Measurements from ENCODE around the gene PLA2R1.

DNA sequence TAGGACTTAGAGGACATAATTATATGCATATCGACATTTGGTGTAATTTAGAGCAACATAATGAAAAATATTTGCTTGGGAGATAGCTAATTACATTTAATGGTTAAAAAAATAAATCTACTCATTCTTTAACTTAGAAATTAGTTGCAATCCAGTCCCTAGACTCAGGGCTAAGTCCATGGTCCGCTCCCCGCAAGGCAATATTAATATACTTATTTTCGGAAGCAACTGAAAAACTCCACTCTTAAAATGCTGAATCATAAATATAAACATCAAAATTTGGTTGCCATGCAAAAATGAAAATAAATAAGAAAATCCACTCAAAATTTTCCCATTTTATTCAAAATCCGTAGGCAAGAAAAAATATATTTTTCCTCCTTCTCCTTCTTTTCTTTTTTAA lies 164.7 kb downstream of the PLA2R1 start:
- TF ChIP-seq ZNF658 (tag by site-specific recombination; IDR thresholded peaks at IDR 0.05) (no peak), ZNF24 (tag by site-specific recombination; IDR thresholded peaks at IDR 0.05) (no peak), ZNF274 (IDR thresholded peaks at IDR 0.05; ENCODE audit: low read length) (no peak), ZNF274 (tag by site-specific recombination; IDR thresholded peaks at IDR 0.05; ENCODE audit: borderline replicate concordance) (no peak), ZBTB11 (tag by site-specific recombination; conservative IDR thresholded peaks at IDR 0.05; ENCODE audit: low read depth) (no peak), ZNF530 (tag by site-specific recombination; IDR thresholded peaks at IDR 0.05; ENCODE audit: low read depth) (no peak), ZNF830 (tag by site-specific recombination; IDR thresholded peaks at IDR 0.05; ENCODE audit: low read depth) (no peak), ZNF37A (tag by site-specific recombination; IDR thresholded peaks at IDR 0.05) (no peak), ZNF292 (tag by site-specific recombination; IDR thresholded peaks at IDR 0.05; ENCODE audit: borderline replicate concordance, low read depth) (no peak), MZF1 (tag by site-specific recombination; IDR thresholded peaks at IDR 0.05; ENCODE audit: borderline replicate concordance) (no peak), ZXDB (tag by site-specific recombination; IDR thresholded peaks at IDR 0.05) (no peak), ZNF610 (tag by site-specific recombination; IDR thresholded peaks at IDR 0.05; ENCODE audit: borderline replicate concordance) (no peak)
- TF ChIP-seq, protein P1, sequence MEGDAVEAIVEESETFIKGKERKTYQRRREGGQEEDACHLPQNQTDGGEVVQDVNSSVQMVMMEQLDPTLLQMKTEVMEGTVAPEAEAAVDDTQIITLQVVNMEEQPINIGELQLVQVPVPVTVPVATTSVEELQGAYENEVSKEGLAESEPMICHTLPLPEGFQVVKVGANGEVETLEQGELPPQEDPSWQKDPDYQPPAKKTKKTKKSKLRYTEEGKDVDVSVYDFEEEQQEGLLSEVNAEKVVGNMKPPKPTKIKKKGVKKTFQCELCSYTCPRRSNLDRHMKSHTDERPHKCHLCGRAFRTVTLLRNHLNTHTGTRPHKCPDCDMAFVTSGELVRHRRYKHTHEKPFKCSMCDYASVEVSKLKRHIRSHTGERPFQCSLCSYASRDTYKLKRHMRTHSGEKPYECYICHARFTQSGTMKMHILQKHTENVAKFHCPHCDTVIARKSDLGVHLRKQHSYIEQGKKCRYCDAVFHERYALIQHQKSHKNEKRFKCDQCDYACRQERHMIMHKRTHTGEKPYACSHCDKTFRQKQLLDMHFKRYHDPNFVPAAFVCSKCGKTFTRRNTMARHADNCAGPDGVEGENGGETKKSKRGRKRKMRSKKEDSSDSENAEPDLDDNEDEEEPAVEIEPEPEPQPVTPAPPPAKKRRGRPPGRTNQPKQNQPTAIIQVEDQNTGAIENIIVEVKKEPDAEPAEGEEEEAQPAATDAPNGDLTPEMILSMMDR (tag by site-specific recombination; IDR thresholded peaks at IDR 0.05) = no peak
- TF ChIP-seq, protein P2, sequence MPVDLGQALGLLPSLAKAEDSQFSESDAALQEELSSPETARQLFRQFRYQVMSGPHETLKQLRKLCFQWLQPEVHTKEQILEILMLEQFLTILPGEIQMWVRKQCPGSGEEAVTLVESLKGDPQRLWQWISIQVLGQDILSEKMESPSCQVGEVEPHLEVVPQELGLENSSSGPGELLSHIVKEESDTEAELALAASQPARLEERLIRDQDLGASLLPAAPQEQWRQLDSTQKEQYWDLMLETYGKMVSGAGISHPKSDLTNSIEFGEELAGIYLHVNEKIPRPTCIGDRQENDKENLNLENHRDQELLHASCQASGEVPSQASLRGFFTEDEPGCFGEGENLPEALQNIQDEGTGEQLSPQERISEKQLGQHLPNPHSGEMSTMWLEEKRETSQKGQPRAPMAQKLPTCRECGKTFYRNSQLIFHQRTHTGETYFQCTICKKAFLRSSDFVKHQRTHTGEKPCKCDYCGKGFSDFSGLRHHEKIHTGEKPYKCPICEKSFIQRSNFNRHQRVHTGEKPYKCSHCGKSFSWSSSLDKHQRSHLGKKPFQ (tag by site-specific recombination; IDR thresholded peaks at IDR 0.05) = no peak
